Transverse colon (tissue), 3 donors: Measurements from ENCODE around the gene GLIPR1.

Experiments
- CTCF ChIP-seq, 5 experiments: fragments of 200-600 bp in 3 of 5; fragments of 450-650 bp in 2 of 5; sonication (generic) in 3 of 5; IDR thresholded peaks; 1 replicate in 2 of 5; 2 replicates in 3 of 5; pipeline ENCODE4 v1.5.1; 2016 to 2017; ENCODE audit warnings: antibody characterized with exemption in 5 of 5, inconsistent platforms in 3 of 5, mild to moderate bottlenecking in 2 of 5, moderate library complexity in 1 of 5
- POLR2A ChIP-seq: fragments of 450-650 bp; IDR thresholded peaks from one replicate; pipeline ENCODE4 v1.6.1; 2016; ENCODE audit warnings: antibody characterized with exemption, mild to moderate bottlenecking, moderate library complexity

- no peak for TF ChIP-seq POLR2A
- no peak for TF ChIP-seq CTCF (IDR thresholded peaks at IDR 0.05)
Observed at GRCh38 chr12:75507086-75507485, 26.5 kb downstream of the GLIPR1 start.
